Dedifferentiated amniotic fluid mesenchymal stem cell (primary cell): ENCODE data around the gene ATP4A.

Experiments used
- DNase-seq: peaks from one replicate; pipeline ENCODE4 v3.0.0-alpha.2; 2016; ENCODE audit errors: extremely low spot score

ATP4A gene

GRCh38 chr19:35565016-35565856 lies 1.8 kb upstream of the ATP4A start:
- no peak for DNase-seq

GRCh38 chr19:35562776-35563175 lies 682 bp downstream of the ATP4A start:
- no peak for DNase-seq

DNA sequence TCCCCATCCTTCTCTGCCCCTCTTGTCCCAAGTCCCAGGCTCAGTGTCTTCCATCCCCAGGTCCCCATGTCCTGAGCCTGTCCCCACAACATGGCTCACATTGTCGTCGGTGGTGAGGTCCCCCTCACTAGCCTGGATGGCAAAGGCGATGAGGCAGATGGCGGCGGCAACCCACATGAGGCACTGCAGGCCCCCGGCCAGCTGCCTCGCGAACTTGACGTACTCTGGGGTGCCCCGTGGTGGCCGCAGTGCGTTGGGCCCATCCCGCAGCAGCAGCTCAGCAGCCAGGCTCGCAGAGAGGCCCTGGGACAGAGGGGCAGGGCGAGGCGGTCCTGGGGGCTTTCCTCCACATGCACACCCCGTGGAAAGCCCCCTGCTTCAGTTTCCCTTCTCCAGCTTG lies 1.1 kb downstream of the ATP4A start:
- DNase-seq = no peak

GRCh38 chr19:35561436-35561835 lies 2.0 kb downstream of the ATP4A start:
- DNase-seq = no peak

DNA sequence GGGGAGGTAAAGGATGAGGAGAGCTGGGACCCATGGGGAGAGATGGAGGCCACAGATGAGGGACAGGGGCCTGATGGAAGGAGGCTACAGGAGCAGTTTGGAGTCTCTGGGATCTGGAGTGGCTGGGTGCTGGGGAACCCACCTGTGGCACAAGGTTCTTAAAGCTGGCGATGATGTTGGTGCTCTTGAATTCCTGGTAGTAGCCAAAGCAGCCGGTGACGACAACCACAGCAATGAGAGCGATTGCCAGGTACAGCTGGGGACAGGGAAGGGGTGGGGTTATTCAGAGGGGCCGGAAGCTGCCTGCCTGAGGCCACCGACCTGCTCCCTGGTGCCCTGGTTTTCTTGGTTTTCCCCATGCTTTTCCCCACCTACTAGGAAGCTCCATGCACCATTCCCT lies 2.8 kb downstream of the ATP4A start:
- no peak for DNase-seq

DNA sequence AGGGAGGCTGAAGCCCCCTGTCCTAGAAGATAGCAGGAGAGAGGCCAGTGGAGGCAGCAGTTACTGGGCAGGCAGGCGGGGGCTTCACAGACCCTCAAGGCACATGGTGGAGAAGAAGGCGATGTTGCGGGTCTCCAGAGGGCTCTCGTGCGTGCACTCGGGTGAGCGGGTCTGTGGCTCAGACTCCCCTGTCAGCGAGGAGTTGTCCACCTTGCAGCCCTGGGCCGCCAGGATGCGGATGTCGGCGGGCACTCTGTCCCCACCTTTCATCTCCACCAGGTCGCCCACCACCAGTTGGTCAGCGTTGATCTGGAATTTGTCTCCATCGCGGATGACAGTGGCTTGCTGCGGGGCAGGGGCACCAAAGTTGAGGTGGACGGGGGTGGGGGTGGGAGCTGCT lies 3.2 kb downstream of the ATP4A start:
- DNase-seq = no peak

- DNase-seq = no peak
Measured at GRCh38 chr19:35559781-35560180, 3.7 kb downstream of the ATP4A start.

DNA sequence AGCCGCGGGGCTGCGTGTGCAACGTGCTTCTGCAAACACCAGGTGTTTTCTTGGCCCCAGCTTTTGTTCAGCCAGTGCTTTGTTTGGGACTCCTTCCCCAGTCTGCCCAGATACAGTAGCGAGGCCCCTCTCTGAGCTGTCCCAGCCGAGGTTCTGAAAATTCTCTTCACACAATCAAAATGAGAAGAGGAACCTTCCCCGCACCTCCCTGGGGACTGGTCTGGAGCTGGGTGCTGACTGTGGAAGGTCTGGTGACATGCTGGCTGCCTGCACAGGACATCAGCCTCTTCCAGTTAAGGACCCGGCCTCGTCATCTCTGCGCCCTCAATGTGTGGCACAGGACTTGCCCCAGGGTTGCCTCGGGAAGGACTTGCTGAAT lies 4.2 kb downstream of the ATP4A start:
- DNase-seq = no peak

DNA sequence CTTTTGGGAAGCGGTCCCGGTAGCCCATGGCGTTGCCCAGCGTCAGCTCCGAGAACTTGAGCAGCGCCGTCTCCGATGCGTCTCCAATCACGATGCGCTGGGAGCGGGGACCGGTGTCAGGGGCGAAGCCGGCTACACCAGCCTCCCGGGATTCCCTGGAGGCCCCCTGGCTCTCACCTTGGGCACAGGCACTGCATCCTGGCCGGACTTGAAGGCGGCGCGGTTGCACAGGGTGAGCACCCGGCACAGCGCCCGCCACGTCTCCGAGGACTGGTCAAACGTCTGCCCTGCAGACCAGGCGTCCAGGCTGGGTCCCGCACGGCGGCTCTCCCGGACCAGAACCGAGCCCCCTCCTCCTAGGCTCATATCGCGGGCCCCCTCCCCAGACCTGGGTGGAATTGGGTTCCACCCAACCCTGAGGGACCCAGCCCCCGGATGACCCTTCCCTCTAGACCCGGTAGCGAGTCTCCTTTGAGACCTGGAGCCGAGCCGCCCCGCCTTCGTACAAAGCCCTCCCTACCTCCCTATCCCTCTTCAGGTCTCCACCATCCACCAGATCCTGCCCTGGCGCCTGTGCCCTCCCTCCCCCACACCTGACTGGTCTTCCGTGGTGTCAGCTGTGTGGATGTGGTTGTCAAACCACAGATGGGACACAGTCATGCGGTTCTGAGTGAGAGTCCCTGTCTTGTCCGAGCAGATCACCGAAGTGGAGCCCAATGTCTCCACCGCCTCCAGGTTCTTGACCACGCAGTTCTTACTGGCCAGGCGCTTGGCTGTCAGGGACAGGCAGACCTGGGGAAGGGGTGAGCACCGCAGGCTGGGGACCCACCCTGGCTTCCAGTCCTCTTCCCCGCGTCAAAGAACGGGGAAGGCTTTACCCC lies 4.8 kb downstream of the ATP4A start:
- no peak for DNase-seq

- DNase-seq = no peak
Measured at GRCh38 chr19:35557539-35558399, 5.7 kb downstream of the ATP4A start.

- no peak for DNase-seq
Measured at GRCh38 chr19:35556846-35557538, 6.5 kb downstream of the ATP4A start.

GRCh38 chr19:35556025-35556590 lies 7.3 kb downstream of the ATP4A start:
- no peak for DNase-seq

DNA sequence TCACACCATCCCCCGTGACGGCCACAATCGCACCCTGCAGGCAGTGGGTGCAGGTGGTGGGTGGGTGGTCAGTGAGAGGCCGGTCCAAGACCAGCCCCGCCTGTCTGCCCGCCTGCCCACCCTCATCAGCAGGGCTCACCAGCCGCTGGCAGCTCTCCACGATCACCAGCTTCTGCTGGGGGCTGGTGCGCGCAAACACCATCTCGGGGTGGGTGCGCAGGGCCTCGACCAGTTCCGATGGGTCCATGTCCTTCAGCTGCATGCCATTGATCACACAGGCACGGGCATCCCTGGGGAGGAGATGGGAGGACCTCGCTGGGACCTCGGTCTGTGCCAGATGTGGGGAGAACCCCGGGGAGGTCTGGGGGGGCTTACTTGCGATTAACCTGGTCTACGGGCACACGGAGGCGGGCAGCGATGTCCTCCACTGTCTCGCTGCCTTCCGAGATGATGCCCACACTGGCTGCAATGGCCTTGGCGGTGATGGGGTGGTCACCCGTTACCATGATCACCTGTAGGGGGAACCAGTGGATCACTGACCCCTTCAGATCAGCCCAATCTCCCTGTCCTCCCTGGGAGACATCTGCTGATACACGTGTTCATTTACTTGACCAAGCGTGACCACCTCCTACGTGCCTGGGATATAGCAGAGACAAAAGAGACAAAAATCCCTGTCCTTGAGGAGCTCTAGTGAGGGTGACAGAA lies 8.0 kb downstream of the ATP4A start:
- no peak for DNase-seq

DNA sequence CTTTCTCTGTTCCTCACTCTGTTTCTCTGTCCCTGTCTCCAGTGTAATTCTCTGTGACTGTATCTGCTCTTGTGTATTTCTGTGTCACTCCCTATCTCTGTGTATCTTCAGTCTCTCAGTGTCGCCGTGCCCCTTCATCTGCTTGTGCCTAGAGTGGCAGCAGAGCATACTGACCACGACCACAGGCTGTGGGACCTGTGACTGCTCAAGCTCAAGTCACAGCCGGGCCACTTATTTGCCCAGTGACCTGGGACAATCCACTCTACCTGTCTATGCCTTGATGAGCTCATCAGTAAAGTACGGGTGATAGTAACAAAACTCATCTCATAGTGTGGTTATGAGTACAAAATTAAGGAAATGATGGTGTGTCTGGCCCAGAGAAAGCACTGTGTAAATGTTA lies 9.4 kb downstream of the ATP4A start:
- DNase-seq = no peak

GRCh38 chr19:35553385-35554000 lies 10.0 kb downstream of the ATP4A start:
- DNase-seq = no peak

DNA sequence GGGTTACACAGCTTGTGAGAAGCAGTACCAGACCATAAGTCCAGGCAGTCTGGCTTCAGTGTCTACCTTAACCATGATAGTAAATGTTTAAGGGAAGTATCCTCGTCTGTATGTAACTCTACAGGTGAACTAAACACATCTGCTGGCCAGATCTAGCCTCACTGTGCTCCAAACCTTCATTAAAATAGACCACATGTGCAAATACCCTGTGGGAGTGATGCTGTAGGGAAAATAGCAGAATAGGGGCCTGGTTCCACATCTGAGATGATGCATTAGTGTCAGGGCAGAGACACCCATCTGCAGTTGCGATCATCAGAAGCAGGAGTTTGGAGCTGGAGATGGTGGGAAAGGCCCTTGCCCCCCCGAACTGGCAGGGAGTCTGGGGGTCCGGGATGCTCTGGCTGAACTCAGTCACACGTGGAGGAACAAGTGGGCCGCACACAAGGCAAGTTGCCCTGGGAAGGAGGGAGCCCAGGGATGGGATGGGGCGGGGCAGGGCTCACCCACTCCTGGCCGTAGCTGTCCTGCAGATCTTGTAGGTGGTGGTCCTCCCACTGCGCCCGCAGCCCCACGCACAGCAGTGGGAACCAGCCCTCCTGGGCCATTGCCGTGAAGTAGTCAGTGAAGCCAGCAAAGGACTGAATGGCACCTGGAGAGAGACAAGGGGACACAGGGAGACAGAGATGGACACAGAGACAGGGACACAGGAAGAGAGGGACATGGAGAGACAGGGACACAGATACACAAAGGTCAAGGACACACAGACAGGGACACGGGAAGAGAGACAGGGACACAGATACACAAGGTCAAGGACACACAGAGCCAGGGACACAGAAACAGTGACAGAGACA lies 10.7 kb downstream of the ATP4A start:
- no peak for DNase-seq

- DNase-seq = no peak
Measured at GRCh38 chr19:35551091-35551810, 12.2 kb downstream of the ATP4A start.

DNA sequence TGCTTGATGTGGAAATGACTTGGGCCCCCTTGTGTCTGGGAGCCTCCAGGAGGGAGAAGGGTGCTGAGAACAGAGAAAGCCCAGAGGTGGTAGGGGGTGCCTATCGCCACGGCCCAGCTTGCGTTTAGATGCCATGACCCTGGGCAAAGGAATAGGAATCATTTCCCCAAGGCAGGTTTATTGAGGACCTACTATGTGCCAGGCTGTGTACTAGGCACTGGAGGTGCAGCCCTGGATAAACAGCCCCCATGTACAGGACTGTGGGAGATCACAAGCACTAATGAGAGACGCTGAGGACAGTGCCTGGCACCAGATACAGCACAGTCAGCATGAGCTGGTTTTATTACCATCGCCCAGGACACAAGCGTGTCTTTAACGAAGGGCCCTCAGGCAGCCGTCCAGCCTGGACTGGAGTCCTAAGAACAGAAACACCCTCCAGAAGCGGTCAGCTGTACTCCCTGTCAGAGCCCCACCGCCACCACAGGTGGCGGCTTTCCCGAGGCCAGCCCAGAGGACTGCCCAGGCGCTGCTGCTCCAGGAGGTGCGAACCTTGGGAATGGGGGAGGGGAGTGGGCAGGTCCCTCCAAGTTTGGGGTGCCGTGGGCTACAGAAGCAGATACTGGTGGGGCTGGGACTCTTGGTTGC lies 13.5 kb downstream of the ATP4A start:
- DNase-seq = no peak
